ENCODE data around the gene PHF10. TPM values are rescaled to one million over a fixed set of nuclear protein-coding genes. Genes with fewer than 3 reads are reported as not detected.

PHF10 gene
- total and polyA plus RNA-seq, 2 donors (not counting 1 experiment from before 2014, with no cell fraction given), result 32.9 to 74.6 TPM

- Histone ChIP-seq H3K4me2 (replicated peaks; ENCODE audit: low read depth, low read length, poor library complexity, severe bottlenecking) (peak overlapping the region; percentile 87), H3K4me3 (ENCODE audit: control extremely low read depth in 1 of 5, extremely low read depth in 1 of 5, insufficient read depth in 1 of 5, low read depth in 2 of 5, low read length in 4 of 5) (peak overlapping the region in 3 of 5 experiments; percentile 36 to 49 (median 44)), H3K36me3 (replicated peaks in 1 of 2; ENCODE audit: control extremely low read depth in 1 of 2, control insufficient read depth in 1 of 2, extremely low read depth in 1 of 2, insufficient read depth in 2 of 2, low read length in 1 of 2) (no peaks in the 10 kb centered on the region), H3K79me2 (ENCODE audit: control insufficient read depth, insufficient read depth, low read length) (peaks cover 28% of the 10 kb centered on the region), H3K27ac (ENCODE audit: low read length in 2 of 2) (no peak overlapping the region), H2AFZ (ENCODE audit: insufficient read depth, low read depth, low read length, poor library complexity, severe bottlenecking) (peak overlapping the region; percentile 49), H3K9me3 (ENCODE audit: control extremely low read depth in 1 of 3, control insufficient read depth in 2 of 3, insufficient read depth in 1 of 3, low read length in 2 of 3) (no peaks in the 10 kb centered on the region), H3K9ac (ENCODE audit: low read length) (peak overlapping the region; percentile 36), H4K20me1 (ENCODE audit: control insufficient read depth, insufficient read depth, low read length, poor library complexity, severe bottlenecking) (no peaks in the 10 kb centered on the region), H3K4me1 (ENCODE audit: control insufficient read depth in 2 of 2, insufficient read depth in 2 of 2, low read length in 2 of 2) (peaks cover 17 to 18% of the 10 kb centered on the region in 2 donors), H3K27me3 (replicated peaks in 1 of 4; ENCODE audit: control extremely low read depth in 1 of 4, control insufficient read depth in 3 of 4, insufficient read depth in 4 of 4, low read length in 3 of 4) (no peaks in the 10 kb centered on the region)
- TF ChIP-seq CTCF (IDR thresholded peaks at IDR 0.05) (no peak), EZH2 (IDR thresholded peaks at IDR 0.05; ENCODE audit: borderline replicate concordance, insufficient read depth, low read depth, low read length, poor library complexity, severe bottlenecking) (no peak)
- Mint-ChIP-seq H3K9me3 (ENCODE audit: insufficient read depth) (no peaks in the 10 kb centered on the region), H3K27ac (peak overlapping the region; percentile 89), H3K4me3 (peak overlapping the region; percentile 77), H3K27me3 (no peaks in the 10 kb centered on the region), H3K4me1 (peaks cover 31% of the 10 kb centered on the region)
- intact Hi-C loops (cut with micrococcal nuclease), result loop anchor here (1.0 to 10.0 kb wide), 4 partner anchors 22 to 571 kb away; partner anchors contain the start of genes C6orf120, DLL1, DYNLT2 and ERMARD
- peak; percentile 57 for ATAC-seq (ENCODE audit: low read depth)
- POLR2A ChIA-PET, result interaction anchor here (0.6 to 3.1 kb wide), 3 partner anchors 22 to 828 kb away, joined by 3 to 28 read pairs (median 5); partner anchors contain the start of genes C6orf120, DLL1 and WDR27
- peak; percentile 81 for DNase-seq
- CTCF ChIA-PET, result interaction anchor here (1.3 to 1.6 kb wide), 2 partner anchors 22 to 26 kb away, joined by 3 to 6 read pairs; partner anchors contain the start of genes C6orf120 and WDR27
- WGBS (ENCODE audit: insufficient coverage), result 0% methylated on average over 86 of the region's 89 CpGs
These were observed 258 bp downstream of the PHF10 start for GRCh38 chr6:169723991-169724493.
